Sciatic nerve (tissue), 2 donors: Measurements from ENCODE around the gene ZNF559. TPM values are rescaled to one million over a fixed set of nuclear protein-coding genes. Genes with fewer than 3 reads are reported as not detected.
A peak's percentile ranks its signal among the peaks of the same experiment; 100 is the strongest.
"Not testable (repeated sequence)": the region's sequence is repeated elsewhere in the genome, so short reads cannot be mapped to it uniquely, and the experiment has no call there.

Source experiments
- ATAC-seq: fragments of 200-7000 bp; cut with Tn5 transposase; one replicate; pipeline ENCODE4 v1.9.1; 2020; ENCODE audit warnings: mild to moderate bottlenecking, moderate library complexity
- DNase-seq: peaks from one replicate; pipeline ENCODE4 v3.0.0-alpha.2; 2020; ENCODE audit warnings: low spot score
- intact Hi-C: fragments of 100-400 bp; cut with DNase I; formaldehyde crosslinking; loops from one replicate; pipeline ENCODE4 v1.14.2; 2022
- total RNA-seq: library from RNA; stranded (reverse); fragmentation: NEBNext Ultra II Directional; extraction: Animal tissue kit (Norgen Biotek cat#: 25700); gene quantifications from one replicate; pipeline ENCODE4 v1.2.1, GENCODE V29; 2021
- donor health status: DM: no; HTN: no; CAD: no.
- donor health status: DM: no; HTN: no; CAD: no.

Gene ZNF559
- total RNA-seq: 45.6 TPM

DNA sequence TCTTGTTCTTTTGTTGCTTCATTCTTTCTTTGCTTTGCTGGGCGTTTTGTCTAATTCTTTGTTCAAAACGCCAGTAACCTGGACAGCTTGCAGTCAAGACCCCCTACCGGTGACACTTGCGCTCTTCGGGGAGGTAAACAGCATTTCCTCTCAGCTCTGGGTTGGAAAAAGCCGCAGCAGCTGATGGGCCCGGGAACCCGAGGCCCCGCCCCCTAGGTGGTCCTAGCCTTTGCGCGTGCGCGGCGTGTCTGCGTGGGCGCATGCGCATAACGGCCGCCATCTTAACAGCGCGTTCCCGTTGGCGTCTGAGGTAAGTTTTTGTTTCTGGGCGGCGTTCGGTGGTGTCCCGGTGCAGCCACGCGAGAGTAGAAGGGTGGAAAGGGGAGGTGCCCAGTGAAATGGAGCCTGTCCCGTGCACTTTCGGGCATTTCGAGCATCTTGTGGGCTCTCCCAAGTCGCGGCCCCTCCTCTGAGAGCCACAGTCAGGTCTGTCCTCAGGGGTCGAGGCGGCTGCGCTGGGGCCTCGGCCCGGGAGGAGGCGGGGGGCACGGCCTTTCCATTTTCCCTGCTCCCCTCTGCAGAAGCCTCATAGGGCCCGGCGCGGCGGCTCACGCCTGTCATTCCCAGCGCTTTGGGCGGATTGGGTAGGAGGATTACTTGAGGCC lies at the start of gene ZNF559:
Gene ZNF559 (plus strand): TSS at position 261 of the 665 bp plus-strand sequence. CDS start 14,371 bp downstream, outside the sequence.
- DNase-seq (peak; percentile 97), ATAC-seq (peak; percentile 99)
- intact Hi-C loops: no loop called here

DNA sequence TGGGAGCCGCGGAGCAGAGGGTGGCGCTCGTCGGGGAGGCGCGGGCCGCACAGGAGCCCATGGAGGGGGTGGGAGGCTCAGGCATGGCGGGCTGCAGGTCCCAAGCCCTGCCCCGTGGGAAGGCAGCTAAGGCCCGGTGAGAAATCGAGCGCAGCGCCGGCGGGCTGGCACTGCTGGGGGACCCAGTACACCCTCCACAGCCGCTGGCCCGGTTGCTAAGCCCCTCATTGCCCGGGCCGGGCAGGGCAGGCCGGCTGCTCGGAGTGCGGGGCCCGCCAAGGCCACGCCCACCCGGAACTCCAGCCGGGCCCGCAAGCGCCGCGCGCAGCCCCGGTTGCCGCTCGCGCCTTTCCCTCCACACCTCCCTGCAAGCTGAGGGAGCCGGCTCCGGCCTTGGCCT lies 40.5 kb upstream of the ZNF559 start:
- ATAC-seq, DNase-seq, intact Hi-C loops: not testable (repeated sequence)

DNA sequence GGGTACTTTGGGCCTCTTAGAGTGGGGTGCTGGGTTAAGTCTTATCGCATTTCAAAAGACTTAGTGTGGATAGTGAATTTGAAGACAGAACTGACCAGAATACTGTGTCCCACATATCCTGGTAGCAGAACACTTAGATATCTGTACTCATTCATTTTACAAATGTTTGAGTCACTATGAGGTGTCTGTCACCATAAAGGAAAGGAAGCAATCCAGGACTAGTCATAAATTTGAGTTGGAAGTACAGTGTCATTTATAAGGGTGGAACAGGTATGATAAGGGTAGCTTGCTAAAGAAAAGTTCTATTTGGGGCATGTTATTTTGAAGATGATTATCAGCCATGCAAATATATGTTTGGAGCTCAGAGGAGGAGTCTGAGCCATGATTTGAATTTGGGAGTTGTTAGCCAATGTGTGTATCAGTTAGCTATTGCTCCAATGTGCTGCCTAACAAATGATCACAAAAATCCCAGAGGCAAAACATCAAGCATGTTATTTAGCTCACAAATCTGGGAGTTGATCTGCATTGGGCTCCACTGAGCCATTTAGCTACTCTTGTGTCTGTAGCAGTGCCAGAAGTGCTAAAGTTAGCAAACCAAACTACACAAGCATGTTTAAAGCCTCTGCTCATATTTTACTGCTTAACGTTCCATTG lies 34.6 kb upstream of the ZNF559 start:
- DNase-seq (no peak), ATAC-seq (no peak)
- intact Hi-C loops: no loop called here

DNA sequence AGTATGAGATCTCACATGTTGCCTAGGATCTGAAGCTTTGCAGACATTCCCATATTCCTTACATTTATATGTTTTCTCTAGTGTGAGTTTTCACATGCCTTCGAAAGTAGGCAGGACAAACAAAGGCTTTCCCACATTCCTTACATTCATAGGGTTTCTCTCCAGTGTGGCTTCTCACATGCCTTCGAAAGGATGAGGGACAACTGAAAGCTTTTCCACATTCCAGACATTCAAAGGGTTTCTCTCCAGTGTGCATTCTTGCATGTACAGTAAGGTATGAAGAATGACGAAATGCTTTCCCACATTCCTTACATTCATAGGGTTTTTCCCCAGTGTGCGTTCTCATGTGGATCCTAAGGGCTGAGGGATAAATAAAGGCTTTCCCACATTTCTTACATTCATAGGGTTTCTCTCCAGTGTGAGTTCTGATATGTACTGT lies 28.5 kb upstream of the ZNF559 start:
- ATAC-seq: no peak
- no peak for DNase-seq
- intact Hi-C loops: no loop called here

DNA sequence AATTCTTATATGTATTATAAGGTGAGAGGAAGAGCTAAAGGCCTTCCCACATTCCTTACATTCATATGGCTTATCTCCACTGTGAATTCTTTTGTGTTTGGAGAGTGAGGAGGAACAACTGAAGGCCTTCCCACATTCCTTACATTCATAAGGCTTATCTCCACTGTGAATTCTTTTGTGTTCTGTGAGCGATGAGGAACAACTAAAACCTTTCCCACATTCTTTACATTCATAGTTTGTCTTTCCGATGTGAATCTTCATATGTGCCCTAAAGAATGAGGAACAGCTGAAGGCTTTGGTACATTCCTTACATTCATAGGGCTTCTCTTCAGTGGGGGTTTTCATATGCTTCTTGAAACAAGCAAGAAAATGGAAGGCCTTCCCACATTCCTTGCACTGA lies 27.6 kb upstream of the ZNF559 start:
- intact Hi-C loops: no loop called here
- ATAC-seq (no peak), DNase-seq (no peak)

DNA sequence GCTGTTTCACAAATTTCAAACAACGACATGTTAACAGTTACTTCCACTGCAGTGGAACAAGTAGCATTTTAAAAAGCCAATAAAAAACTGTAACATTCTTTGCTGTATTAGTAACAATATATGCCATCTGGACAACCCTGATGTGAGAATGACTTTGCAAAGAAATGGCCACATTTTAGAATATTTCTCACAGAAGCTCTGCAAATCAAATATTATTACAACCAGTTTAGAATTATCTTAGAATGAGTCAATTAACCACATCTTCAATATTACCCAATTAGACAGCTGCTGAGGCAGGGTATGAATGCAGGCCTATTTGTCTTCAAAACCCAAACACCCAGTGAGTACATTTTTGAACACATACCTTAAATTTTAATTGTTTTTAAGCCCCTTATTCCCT lies 17.5 kb upstream of the ZNF559 start:
- DNase-seq (no peak), ATAC-seq (no peak)
- intact Hi-C loops: no loop called here

DNA sequence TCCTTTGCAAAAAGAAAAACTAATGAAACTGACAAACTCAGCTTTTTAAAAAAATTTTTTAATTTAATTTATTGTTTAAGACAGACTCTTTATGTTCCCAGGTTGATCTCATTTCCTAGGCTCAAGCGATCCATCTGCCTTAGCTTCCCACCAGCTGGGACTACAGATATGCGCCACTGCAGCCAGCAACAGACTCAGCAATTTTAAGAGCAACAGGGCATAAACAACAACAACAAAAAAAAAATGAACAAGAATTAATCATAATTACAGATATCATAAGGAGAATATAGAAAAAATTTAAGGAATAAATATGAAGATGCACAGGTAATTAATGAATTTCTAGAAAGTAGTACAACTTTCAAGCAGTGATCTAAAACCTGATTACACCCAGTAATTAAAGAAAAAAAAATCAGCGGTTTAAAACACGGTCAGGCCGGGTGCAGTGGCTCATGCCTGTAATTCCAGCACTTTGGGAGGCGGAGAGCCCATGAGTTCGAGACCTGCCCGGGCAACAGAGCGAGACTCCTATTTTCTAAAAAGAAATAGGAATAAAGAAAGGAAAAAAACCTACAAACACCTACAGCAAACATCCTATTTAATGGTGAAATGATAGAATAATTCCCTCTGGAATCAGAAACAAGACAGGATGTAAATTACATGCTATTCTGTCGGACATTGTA lies 15.7 kb upstream of the ZNF559 start:
- intact Hi-C loops: no loop called here
- ATAC-seq (no peak), DNase-seq (no peak)

DNA sequence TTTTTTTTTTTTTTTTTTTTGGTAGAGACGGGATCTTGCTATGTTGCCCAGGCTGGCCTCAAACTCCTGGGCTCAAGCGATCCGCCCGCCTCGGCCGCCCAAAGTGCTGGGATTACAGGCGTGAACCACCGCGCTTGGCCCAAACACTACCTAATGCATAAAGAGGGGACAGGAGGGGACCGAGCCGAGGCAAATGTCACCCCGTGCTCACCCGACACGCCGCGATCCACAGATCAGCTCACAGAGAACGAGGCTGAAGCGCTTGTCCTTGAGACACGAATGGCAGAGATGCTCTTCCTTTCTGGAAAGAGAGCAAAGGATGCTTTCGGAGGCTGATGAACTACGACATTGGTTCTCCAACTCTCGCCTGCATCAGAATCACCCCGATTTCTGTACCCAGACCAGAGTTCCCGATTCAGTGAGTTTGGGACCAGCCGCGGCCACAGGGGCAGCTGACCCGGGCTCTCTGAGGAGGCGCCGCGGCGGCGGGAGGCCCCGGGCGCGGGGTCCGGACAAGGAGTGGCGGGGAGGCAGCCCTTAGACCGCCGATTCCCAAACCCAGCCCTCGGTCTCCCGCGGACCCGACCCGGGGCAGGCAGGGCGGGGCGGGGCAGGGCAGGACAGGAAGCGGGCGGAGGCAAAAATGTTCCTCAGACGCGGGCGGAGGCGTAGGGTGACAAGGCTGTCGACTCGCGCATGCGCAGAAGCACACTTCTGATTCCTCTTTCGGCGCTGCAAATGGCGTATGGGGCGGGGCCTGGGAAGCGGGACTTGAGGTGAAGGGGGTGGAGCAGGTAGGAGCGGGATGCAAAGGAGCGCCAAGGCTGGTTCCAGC lies 14.6 kb upstream of the ZNF559 start, which contains the start of gene ZNF699:
Gene ZNF699 (minus strand): TSS at position 700 of the 835 bp plus-strand sequence. CDS start 4,719 bp downstream, outside the sequence.
- intact Hi-C loops: no loop called here
- DNase-seq: peak; percentile 99
- peak; percentile 99 for ATAC-seq

DNA sequence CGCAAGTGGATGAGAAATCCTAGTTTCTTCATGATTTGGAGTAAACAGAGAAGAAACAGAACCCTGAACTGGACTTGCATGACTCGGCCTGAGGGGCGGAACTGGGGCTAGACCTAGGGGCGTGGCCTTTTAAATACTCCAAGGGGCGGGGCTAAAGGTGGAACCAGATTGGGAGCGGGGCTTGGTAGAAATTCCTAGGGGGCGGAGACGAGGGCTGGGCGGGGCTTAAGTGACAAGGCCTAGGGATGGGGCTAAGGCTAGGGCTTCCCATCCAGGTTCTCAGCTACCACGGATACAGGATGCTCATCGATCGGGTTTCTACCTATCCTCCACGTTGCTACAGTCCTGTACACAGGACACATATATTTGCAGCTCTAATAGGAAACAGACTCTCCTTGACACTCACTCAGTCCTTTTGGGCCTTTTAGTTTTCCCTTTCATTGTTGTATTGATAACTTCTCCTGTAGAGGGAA lies 14.0 kb upstream of the ZNF559 start:
- ATAC-seq: peak; percentile 96
- intact Hi-C loops: no loop called here
- peak; percentile 95 for DNase-seq

DNA sequence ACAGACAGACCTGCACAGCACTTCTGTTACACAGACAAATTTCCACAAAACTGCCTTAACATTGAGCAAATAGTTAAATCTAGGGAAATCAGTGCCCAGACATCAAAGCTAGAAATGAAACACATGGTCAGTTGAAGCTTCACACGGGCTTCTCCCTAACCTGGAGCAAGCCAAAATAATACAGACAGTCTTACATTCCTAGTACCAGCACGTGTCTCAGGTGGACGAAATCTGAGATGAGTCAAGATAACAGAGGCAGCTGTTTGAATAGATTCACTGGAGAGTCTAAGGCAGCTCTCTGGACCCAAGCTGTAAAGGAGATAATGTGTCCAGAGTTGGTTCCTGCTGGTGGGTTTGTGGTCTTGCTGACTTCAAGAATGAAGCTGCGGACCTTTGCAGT lies 10.2 kb upstream of the ZNF559 start:
- DNase-seq (no peak), ATAC-seq (no peak)
- intact Hi-C loops: no loop called here

DNA sequence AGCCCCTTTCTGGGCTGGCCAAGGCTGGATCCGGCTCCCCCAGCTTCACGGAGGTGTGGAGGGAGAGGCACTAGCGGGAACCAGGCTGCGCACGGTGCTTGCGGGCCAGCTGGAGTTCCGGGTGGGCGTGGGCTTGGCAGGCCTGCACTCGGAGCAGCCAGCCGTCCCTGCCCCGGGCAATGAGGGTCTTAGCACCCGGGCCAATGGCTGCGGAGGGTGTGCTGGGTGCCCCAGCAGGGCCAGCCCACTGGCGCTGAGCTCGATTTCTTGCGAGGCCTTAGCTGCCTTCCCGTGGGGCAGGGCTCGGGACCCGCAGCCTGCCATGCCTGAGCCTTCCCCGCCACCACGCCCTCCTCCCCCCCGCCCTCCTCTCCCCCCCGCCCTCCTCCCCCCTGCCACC lies 2.6 kb upstream of the ZNF559 start:
- intact Hi-C loops: no loop called here
- DNase-seq (no peak), ATAC-seq (no peak)

DNA sequence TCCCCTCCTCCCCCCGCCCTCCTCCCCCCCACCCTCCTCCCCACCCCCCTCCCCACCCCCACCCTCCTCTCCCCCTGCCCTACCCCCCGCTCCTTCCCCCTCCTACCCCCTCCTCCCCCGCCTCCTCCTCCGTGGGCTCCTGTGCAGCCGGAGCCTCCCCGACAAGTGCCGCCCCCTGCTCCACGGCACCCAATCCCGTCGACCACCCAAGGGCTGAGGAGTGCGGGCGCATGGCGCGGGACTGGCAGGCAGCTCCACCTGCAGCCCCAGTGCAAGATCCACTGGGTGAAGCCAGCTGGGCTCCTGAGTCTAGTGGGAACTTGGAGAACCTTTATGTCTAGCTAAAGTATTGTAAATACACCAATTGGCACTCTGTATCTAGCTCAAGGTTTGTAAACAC lies 2.2 kb upstream of the ZNF559 start:
- intact Hi-C loops, ATAC-seq, DNase-seq: not testable (repeated sequence)

DNA sequence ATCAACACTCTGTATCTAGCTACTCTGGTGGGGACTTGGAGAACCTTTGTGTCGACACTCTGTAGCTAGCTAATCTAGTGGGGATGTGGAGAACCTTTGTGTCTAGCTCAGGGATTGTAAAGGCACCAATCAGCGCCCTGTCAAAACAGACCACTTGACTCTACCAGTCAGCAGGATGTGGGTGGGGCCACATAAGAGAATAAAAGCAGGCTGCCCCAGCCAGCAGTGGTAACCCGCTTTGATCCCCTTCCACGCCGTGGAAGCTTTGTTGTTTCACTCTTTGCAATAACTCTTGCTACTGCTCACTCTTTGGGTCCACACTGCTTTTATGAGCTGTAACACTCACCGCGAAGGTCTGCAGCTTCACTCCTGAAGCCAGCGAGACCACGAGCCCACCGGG lies 1.8 kb upstream of the ZNF559 start:
- intact Hi-C loops, DNase-seq, ATAC-seq: not testable (repeated sequence)

DNA sequence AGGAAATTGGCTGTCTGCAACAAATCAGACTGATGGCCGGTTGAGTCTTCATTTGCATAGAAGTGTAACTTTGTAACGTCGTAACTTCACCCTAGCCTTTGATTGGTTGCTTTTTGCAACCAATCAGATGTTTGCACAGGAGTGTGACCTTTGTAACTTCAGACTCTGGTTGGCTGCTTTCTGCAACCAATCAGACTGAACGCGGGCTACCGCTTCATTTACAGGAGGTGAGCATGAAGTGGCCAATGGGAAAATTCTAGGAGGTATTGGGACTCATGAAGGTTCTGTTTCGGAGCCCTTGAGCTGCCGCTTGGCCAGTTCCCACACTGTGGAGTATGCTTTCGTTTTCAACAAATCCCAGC lies 441 bp upstream of the ZNF559 start:
- intact Hi-C loops: no loop called here
- ATAC-seq: peak; percentile 89
- DNase-seq: peak; percentile 73

DNA sequence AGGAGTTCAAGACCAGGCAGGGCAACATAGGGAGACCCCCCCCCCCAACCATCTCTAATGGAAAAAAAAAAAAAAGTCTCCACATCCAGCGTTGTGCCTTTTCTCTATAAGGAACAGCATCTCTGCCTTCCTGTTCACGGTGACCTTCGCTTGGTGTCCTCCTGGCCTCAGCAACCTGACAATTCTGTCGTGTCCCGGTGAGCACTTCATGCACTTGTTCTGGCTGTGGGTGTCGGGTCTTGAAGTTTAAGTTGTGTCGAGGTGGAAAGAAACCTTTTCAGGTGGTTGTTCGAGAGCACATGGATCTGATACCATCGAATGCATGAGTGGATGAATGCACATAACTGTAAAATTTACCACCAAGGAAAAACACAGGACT lies 594 bp downstream of the ZNF559 start:
- DNase-seq (no peak), ATAC-seq (no peak)
- intact Hi-C loops: no loop called here

DNA sequence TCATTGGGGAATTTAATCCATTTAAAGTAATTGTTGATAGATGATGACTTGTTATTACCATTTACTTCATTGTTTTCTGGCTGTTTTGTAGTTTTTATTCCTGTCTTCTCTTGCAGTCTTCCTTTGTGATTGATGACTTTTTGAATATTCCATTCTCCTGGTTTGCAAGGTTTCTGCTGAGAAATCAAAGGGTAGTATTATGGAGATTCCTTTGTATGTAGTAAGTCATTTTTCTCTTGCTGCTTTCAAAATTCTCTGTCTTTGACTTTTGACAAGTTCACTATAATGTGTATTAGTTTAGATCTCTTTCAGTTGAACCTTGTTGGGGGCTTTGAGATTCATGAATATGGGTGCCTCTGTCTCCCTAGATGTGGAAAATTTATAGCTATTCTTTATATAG lies 6.0 kb downstream of the ZNF559 start:
- intact Hi-C loops: no loop called here

DNA sequence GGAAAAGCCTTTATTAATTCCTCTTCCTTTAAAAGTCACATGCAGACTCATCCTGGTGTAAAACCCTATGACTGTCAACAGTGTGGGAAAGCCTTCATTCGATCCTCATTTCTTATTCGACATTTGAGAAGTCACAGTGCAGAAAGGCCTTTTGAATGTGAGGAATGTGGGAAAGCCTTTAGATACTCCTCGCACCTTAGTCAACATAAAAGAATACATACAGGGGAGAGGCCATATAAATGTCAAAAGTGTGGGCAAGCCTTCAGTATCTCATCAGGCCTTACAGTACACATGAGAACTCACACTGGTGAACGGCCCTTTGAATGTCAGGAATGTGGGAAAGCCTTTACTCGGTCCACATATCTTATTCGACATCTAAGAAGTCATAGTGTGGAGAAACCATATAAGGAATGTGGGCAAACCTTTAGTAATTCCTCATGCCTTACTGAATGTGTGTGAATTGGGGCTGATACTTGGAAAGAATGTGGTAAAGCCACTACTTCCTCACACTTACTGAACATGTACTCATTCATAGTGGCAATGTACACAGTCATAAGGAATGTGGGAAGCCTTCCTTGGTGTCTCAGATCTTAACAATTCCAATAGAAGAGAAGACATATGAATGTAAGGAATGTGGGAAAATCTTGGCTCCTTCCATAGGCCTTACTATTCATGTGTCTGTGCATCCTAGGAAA lies 18.8 kb downstream of the ZNF559 start:
- ATAC-seq (no peak), DNase-seq (no peak)
- intact Hi-C loops: no loop called here

More for the DNA sequence above, 6.0 kb downstream of the ZNF559 start:
- DNase-seq: no peak
- ATAC-seq: no peak

DNA sequence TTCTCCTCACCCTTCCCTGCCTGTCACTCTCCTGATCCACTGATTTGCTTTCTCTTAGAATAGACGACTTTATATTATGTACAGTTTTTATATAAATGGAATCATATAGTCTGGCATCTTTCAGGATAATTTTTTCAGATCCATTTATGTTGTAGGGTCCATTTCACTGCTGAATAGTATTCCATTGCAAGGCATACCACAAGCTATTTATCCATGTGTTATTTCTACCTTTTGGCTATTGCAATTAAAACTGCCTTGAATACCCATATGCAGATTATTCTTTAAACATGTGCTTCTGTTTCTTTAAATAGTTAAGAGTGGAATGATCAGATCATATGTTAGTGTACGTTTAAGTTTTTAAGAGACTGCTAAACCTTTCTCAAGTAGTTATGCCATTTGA lies 21.0 kb downstream of the ZNF559 start:
- ATAC-seq: no peak
- no peak for DNase-seq
- intact Hi-C loops: no loop called here

DNA sequence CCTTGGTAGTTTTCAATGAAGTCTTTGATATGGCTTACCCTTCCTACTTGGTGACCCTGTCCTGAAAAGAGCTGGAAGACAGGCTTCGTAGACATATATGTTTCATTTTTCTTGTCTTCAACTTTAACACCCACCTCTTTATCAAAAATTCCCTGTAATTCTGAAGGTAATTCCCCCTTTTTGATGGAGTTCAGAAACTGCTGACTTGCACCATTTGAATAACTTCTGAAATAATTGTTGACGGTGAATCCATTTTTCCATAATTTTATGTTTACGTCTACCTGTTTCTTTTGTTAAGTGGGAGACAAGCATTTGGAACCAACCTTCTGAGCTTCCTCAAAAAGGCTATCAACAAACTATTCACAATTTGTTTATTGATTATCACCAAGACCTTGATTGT lies 24.3 kb downstream of the ZNF559 start:
- intact Hi-C loops: no loop called here
- ATAC-seq (no peak), DNase-seq (no peak)
